Suprapubic skin (tissue), 4 donors: ENCODE measurements around the gene COG4. TPM values are rescaled to one million over a fixed set of nuclear protein-coding genes. Genes with fewer than 3 reads are reported as not detected.
A peak's percentile ranks its signal among the peaks of the same experiment; 100 is the strongest.

Experiments
- DNase-seq, 2 donors: peaks; one replicate each; pipeline ENCODE4 v3.0.0-alpha.2; 2019; ENCODE audit warnings: low spot score in 2 of 2
- H3K27ac ChIP-seq: fragments of 200-600 bp; sonication (generic); one replicate; pipeline ENCODE4 v1.5.1; 2019
- H3K27me3 ChIP-seq: fragments of 200-600 bp; sonication (generic); one replicate; pipeline ENCODE4 v1.5.1; 2019
- H3K36me3 ChIP-seq: fragments of 200-600 bp; sonication (generic); one replicate; pipeline ENCODE4 v1.5.1; 2019
- H3K4me1 ChIP-seq: fragments of 200-600 bp; sonication (generic); one replicate; pipeline ENCODE4 v1.5.1; 2019
- H3K4me3 ChIP-seq: fragments of 200-600 bp; sonication (generic); one replicate; pipeline ENCODE4 v1.5.1; 2019; ENCODE audit warnings: mild to moderate bottlenecking
- H3K9me3 ChIP-seq: fragments of 200-600 bp; sonication (generic); one replicate; pipeline ENCODE4 v1.5.1; 2019
- CTCF ChIP-seq, 2 donors: fragments of 200-600 bp in 1 of 2; fragments of 450-650 bp in 1 of 2; sonication (generic) in 1 of 2; IDR thresholded peaks; one replicate each; pipeline ENCODE4 v1.5.1; 2016 to 2019; ENCODE audit warnings: antibody characterized with exemption in 2 of 2, mild to moderate bottlenecking in 1 of 2, moderate library complexity in 1 of 2
- EP300 ChIP-seq: sonication (generic); formaldehyde crosslinking; IDR thresholded peaks from one replicate; pipeline ENCODE4 v1.6.1; 2017; ENCODE audit warnings: antibody characterized with exemption
- POLR2A ChIP-seq, 2 donors: fragments of 450-650 bp; IDR thresholded peaks; one replicate each; pipeline ENCODE4 v1.6.1; 2017; ENCODE audit warnings: antibody characterized with exemption in 2 of 2, mild to moderate bottlenecking in 2 of 2, moderate library complexity in 2 of 2
- POLR2AphosphoS5 ChIP-seq, 3 donors: sonication (generic); formaldehyde crosslinking; IDR thresholded peaks; one replicate each; pipeline ENCODE4 v1.6.1; 2017; ENCODE audit warnings: antibody characterized with exemption in 3 of 3
- WGBS: methylation state at CpG from one replicate; pipeline ENCODE4 v1.1.5; 2018; 5-methylcytosine and 5-hydroxymethylcytosine counted together
- total RNA-seq, 4 donors: library from RNA; depleted of rRNA; stranded (reverse); fragments of >200 nt; gene quantifications; one replicate each; pipeline ENCODE4 v1.1.0, GENCODE V29; 2016

The COG4 gene
- total RNA-seq, 4 donors from 2014 or later: 35.0 to 59.9 (median 48.2) TPM

GRCh38 chr16:70561623-70562022 lies 38.3 kb upstream of the COG4 start:
- H3K27ac ChIP-seq: peak overlapping the region; percentile 46
- no peaks in the 10 kb centered on the region for H3K9me3 ChIP-seq

GRCh38 chr16:70556063-70556462 lies 32.7 kb upstream of the COG4 start:
- DNase-seq: no peak
- Histone ChIP-seq H3K9me3 (no peaks in the 10 kb centered on the region), H3K4me3 (no peak overlapping the region), H3K36me3 (peaks cover 81% of the 10 kb centered on the region), H3K27ac (no peak overlapping the region), H3K27me3 (no peaks in the 10 kb centered on the region), H3K4me1 (peaks cover 15% of the 10 kb centered on the region)
- TF ChIP-seq CTCF (IDR thresholded peaks at IDR 0.05): no peak
- no peak for TF ChIP-seq POLR2AphosphoS5 (IDR thresholded peaks at IDR 0.05)
- no peak for TF ChIP-seq EP300
- TF ChIP-seq POLR2A (IDR thresholded peaks at IDR 0.05): no peak
- 92% methylated on average over 3 of the region's 3 CpGs for WGBS

More at GRCh38 chr16:70561623-70562022, 38.3 kb upstream of the COG4 start:
- Histone ChIP-seq H3K4me1 (peaks cover 38% of the 10 kb centered on the region), H3K27me3 (no peaks in the 10 kb centered on the region), H3K36me3 (peaks cover 98% of the 10 kb centered on the region), H3K4me3 (no peak overlapping the region)
- WGBS: 63% methylated on average over 9 of the region's 9 CpGs
- no peak for DNase-seq
- no peak for TF ChIP-seq EP300
- peak in 1 of 3 donors; percentile 56 for TF ChIP-seq POLR2AphosphoS5 (IDR thresholded peaks at IDR 0.05)
- no peak for TF ChIP-seq POLR2A (IDR thresholded peaks at IDR 0.05)
- TF ChIP-seq CTCF (IDR thresholded peaks at IDR 0.05): no peak

- H3K27ac ChIP-seq: peak overlapping the region; percentile 6
- H3K4me1 ChIP-seq: peaks cover 10% of the 10 kb centered on the region
- H3K27me3 ChIP-seq: no peaks in the 10 kb centered on the region
- peaks cover 81% of the 10 kb centered on the region for H3K36me3 ChIP-seq
- TF ChIP-seq POLR2AphosphoS5 (IDR thresholded peaks at IDR 0.05): no peak
- TF ChIP-seq CTCF (IDR thresholded peaks at IDR 0.05): no peak
- TF ChIP-seq EP300: no peak
- no peak for TF ChIP-seq POLR2A (IDR thresholded peaks at IDR 0.05)
- no peak overlapping the region for H3K4me3 ChIP-seq
- DNase-seq: no peak
- H3K9me3 ChIP-seq: no peaks in the 10 kb centered on the region
These were observed 30.3 kb upstream of the COG4 start for GRCh38 chr16:70553645-70554044.

- H3K4me1 ChIP-seq: peaks cover 10% of the 10 kb centered on the region
- WGBS: 88% methylated on average over 8 of the region's 8 CpGs
- no peak overlapping the region for H3K27ac ChIP-seq
- DNase-seq: no peak
- H3K9me3 ChIP-seq: no peaks in the 10 kb centered on the region
- no peak for TF ChIP-seq EP300
- H3K4me3 ChIP-seq: no peak overlapping the region
- no peaks in the 10 kb centered on the region for H3K27me3 ChIP-seq
- peaks cover 81% of the 10 kb centered on the region for H3K36me3 ChIP-seq
These were observed 29.3 kb upstream of the COG4 start for GRCh38 chr16:70552675-70553074.

GRCh38 chr16:70551788-70552187 lies 28.4 kb upstream of the COG4 start:
- no peaks in the 10 kb centered on the region for H3K27me3 ChIP-seq
- no peak for TF ChIP-seq POLR2A (IDR thresholded peaks at IDR 0.05)
- no peak for TF ChIP-seq POLR2AphosphoS5 (IDR thresholded peaks at IDR 0.05)
- H3K36me3 ChIP-seq: peaks cover 81% of the 10 kb centered on the region
- DNase-seq: no peak
- H3K4me1 ChIP-seq: peaks cover 10% of the 10 kb centered on the region
- WGBS: 77% methylated on average over 3 of the region's 3 CpGs
- no peak overlapping the region for H3K4me3 ChIP-seq
- H3K9me3 ChIP-seq: no peaks in the 10 kb centered on the region
- H3K27ac ChIP-seq: no peak overlapping the region

- 93% methylated on average over 1 of the region's 1 CpG for WGBS
- no peaks in the 10 kb centered on the region for H3K9me3 ChIP-seq
- H3K4me3 ChIP-seq: no peak overlapping the region
- H3K27ac ChIP-seq: no peak overlapping the region
- H3K4me1 ChIP-seq: peaks cover 10% of the 10 kb centered on the region
- TF ChIP-seq POLR2AphosphoS5 (IDR thresholded peaks at IDR 0.05) (no peak), POLR2A (IDR thresholded peaks at IDR 0.05) (no peak), EP300 (no peak), CTCF (IDR thresholded peaks at IDR 0.05) (no peak)
- H3K27me3 ChIP-seq: no peaks in the 10 kb centered on the region
- DNase-seq: no peak
- peaks cover 81% of the 10 kb centered on the region for H3K36me3 ChIP-seq
These were observed 26.7 kb upstream of the COG4 start for GRCh38 chr16:70550082-70550481.
